ENCODE results near the gene HHEX.
"Not testable (repeated sequence)": the region's sequence is repeated elsewhere in the genome, so short reads cannot be mapped to it uniquely, and the experiment has no call there.

Gene HHEX

DNA sequence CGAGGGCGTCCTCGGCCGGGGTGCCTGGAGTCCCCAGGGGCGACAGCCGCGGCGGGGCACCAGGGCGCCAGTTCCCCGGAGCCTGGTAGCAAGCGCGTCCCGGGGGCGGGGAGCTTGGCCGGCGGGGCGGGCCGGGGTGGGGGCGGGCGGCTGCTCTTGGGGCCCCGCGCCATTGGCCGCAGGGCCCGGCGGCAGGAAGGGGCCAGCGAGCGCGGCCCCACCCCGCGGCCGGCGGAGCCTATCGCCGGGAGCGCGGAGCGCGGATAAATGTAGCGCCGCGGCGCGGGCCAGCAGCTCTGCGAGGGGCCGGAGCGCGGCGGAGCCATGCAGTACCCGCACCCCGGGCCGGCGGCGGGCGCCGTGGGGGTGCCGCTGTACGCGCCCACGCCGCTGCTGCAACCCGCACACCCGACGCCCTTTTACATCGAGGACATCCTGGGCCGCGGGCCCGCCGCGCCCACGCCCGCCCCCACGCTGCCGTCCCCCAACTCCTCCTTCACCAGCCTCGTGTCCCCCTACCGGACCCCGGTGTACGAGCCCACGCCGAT lies at the start of gene HHEX:
HHEX (plus strand) TSS at position 293 of the 548 bp plus-strand sequence; CDS start at position 325, 32 bp downstream.
- DNase-seq, result no peak

DNA sequence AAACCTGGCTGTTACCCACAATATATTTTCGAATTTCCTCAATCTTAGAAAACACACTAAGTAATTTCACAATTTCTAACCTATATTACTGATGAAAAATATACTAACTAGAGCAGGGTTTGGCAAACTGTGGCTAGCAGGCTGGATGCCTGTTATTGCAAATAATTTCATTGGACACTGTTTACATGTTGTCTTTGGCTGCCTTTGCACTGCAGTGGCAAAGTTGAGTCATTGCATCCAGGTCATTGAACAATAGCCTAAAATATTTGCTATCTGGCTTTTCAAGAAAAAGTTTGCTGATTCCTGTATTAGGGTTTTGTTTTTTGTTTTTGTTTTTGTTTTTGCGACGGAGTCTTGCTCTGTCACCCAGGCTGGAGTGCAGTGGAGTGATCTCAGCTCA lies 49.6 kb upstream of the HHEX start:
- DNase-seq, result no peak

DNA sequence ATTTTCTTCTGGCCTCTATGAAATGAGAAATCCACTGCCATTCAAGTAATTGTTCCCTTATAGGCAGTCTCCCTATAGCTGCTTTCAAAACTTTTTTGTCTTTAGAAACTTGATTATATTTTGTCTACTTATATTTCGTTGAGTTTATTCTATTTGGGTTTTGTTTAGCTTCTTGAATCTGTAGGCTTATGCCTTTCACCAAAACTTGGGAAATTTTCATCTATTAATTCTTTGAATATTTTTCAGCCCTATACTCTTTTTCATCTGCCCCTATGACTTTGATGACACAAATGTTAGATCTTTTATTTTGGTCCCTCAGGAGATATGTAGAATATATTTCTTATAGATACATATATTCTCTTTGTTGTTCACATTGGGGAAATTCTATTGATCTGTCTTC lies 48.3 kb upstream of the HHEX start:
- no peak for DNase-seq

DNA sequence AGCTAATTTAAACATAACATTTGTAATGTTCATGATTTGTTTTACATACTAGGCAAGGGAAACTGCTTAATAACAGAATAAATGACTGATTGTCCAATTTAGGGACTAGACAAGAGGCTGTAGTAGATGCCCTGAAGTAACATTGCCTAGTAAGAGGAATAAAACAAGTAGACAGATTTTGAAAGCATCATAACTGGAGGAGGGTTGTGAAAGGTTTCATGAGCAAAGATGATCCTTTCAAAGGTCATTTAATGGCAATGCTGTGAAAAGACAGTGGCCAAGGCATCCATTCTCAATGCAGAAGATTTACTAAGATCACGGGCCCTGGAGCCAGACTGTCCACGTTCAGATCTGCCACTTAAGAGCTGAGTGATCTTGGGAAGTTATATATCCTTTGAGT lies 44.8 kb upstream of the HHEX start:
- DNase-seq, result no peak

DNA sequence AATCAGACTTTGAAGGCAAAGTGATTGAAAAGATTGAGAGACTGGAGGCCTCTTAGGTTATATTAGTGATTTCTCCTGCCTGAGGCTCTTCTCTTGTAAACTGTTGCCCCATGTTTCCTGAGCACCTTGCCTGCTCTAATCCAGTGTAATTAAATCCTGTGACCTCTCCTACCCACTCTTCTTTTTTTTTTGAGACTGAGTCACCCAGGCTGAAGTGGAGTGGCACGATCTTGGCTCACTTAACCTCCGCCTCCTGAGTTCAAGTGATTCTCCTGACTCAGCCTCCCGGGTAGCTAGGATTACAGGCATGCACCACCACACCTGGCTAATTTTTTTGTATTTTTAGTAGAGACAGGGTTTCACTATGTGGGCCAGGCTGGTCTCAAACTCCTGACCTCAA lies 38.9 kb upstream of the HHEX start:
- DNase-seq, result not testable (repeated sequence)

DNA sequence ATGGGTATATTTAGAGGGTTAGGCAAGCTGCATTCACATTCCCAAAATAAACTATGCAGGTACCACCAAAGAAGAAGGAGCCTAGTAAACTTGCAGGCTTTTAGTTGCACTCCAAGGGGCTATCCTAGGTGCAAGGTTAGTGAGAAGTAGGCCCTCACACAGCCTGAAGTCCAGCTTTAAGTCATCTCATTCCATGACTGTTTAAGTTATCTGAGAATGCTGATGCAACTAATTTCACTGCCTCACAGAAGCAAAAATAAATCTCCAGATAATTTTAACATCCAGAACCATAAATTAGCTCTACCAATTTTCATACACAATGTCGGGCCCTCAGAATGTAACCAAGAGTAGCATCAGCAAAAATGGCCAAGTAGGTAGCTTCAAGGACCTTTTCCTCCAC lies 34.3 kb upstream of the HHEX start:
- no peak for DNase-seq

DNA sequence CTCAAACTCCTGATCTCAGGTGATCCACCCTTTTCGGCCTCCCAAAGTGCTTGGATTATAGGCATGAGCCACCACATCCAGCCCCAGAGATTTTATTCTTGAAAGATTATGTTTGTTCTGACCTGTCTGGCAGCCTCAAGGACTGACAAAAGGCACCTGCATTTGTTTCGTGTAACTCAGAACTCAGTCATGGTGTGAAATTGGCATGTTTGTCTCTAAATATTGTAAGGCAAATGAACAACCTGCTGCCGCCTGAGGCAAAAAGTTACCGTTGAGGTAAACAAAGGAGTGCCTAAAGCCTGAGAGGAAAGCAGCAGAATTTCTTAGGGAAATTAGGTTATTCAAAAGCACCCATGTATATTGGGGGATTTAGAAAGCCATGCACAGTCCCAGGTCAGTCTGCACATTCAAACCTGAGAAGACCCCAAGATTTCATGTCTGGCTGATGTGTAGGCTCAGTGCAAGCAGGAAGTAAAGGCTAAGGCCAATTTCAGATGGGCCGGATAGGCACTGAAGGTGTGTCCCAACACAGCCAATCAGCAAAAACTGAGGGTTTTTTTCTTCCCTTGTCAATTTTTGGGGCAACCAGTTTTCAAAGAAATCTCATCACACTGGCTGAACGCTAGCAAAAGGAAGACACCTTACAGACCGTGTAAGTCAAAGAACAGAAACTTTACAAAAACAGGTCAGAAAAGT lies 33.3 kb upstream of the HHEX start:
- DNase-seq, result no peak

DNA sequence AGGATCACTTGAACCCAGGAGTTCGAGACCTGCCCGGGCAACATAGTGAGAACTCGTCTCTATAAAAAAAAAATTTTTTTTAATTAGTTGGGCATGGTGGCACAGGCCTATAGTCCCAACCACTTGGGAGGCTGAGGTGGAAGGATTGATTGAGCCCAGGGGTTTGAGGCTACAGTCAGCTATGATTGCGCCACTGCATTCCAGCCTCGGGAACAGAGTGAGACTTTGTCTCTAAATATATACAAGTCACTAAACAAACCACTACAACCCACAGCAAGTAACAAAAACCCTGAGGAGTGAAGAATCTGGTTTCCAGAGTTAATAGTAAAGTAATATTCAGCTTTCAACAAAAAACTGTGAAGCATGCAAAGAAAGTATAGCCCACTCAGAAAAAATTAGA lies 32.7 kb upstream of the HHEX start:
- DNase-seq, result no peak

DNA sequence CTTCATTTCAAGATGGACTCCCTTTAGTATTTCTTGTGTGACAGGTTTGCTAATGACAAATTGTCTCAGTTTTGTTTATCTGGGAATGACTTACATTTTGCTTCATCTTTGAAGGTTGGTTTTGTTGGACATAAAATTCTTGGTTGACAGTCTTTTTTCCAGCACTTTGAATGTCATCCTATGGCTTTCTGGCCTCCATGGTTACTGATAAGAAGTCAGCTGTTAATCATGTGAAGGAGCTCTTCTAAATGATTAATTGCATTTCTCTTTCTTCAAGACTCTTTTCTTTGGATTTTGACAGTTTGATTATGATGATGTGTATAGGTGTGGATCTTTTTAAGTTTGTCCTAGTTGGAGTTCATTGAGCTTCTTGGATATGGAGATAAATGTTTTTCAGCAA lies 26.9 kb upstream of the HHEX start:
- no peak for DNase-seq

DNA sequence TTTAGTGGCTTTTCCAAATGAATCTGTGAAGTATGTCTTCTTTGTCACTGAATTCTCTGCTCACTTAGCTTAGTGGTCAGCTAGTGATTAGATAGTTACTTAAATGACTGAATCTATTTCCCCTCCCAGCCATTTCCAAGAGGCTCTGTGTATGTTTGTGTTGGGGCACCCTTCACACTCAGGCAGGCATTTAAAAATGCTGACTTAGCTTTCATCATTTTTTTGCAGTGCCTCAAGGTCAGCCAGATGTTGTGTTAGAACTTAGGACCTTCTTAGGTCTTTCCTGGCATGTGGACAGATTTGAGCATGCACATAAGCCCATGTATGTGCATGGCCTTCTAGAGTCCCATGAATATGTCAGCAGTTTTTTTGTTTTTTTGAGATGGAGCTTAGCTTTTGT lies 25.4 kb upstream of the HHEX start:
- no peak for DNase-seq

DNA sequence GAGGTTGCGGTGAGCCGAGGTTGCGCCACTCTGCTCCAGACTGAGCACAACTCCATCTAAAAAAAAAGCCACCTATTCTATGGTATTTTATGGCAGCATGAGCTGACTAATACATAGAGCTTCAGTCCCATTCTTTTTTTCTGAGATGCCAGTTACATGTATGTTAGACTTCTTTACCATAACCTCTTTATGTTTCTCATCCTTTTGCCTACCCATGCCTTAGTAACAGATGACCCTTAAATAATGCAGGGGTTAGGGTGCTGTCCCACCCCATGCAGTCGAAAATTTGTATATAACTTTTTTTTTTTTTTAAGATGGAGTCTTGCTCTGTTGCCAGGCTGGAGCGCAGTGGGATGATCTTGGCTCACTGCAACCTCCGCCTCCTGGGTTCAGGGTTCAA lies 22.7 kb upstream of the HHEX start:
- no peak for DNase-seq

DNA sequence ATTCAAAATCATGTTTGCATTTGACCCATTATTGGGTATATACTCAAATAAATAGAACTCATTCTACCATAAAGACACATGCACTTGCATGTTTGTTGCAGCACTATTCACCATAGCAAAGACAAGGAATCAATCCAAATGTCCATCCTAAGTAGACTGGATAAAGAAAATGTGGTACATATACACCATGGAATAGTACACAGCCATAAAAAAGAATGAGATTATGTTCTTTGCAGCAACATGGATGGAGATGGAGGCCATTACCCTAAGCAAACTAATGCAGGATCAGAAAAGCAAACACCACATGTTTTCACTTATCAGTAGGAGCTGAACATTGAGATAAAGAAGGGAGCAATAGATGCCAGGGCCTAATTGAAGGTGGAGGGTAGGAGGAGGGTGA lies 12.0 kb upstream of the HHEX start:
- no peak for DNase-seq

DNA sequence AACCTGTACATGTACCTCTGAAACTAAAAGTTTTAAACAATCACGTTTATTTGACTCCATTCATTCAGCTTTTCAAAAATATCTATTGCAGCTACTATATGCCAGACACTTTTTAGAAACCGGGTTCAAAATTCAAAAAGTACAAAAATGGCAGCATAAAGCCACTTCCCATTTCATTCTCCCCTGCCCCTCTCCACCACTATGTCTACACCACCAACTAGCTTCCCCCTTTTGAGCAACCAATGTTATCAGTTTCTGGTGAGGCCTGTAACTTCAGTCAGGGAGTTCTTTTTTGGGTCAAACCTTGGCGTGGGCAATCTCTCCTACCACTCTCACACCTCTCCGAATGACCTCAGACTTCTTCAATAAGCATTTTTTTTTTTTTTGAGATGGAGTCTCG lies 11.5 kb upstream of the HHEX start:
- DNase-seq, result no peak

DNA sequence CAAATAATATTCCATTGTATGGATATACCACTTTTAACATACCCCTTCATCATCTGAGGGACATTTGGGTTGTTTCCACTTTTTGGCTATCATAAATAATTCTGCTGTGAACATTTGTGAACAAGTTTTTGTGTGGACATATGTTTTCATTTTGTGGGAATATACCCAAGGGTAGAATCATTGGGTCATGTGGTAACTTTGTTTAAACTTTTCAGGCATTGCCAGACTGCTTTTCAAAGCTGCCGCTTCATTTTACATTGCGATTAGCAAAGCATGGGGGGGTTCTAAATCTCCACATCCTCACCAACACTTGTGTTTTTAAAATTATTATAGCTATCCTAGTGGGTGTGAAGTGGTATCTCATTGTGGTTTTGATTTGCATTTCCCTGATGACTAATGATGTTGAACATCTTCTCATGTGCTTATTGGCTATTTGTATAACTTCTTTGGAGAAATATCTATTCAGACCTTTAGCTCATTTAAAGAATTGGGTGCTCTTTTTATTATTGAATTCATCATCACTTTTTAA lies 8.4 kb upstream of the HHEX start:
- DNase-seq, result no peak

DNA sequence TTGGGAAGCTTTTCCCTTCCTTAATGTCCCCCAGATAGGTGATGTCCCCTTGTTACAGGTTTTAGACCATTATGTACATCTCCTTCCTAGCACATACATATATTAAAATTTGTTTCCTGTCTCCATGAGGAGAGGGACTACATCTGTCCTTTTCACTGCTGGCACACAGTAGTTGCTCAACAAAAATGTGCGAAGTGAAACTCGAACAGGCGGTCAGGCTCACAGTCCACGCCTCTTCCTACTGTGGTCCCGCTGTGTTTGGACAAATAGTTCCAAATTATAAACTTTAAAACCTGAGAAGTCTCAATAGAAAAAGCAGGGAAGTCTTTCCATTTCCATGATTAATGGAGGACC lies 1.2 kb upstream of the HHEX start:
- DNase-seq, result no peak

DNA sequence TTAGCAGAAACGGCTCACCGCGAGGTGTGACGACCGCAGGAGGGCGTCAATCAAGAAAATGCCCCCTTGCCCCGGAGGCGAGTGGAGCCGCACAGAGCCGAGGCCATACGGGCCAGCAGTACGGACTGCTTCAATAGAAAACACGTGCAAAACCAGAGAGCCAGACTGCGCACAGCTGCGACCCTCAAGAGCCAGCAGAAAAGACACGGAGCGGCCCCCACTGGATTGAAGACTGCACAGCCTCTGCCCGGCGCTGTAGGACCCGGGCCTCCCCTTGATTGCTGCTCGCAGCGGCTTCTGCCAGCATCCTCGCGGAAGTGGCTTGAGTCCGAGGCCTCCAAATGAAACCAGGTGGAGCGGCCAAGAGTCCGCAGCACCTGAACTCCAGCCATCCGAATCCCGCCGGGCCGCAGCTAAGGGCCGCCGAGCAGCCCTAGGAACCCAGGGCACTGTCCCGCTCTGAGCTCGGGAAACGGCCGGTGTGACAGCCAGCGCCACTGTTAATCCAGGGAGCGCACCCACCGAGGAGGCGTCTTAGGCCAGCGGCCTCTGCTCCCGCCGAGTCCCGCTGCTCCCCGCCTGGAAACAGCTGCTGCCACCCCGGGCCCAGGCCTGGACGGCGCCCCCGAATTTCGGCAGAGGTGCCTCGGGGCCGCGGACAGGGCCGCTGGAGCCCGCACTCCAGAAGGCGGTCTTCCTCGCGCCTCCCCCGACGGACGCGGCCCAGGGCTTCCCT lies 660 bp upstream of the HHEX start:
- DNase-seq, result no peak

DNA sequence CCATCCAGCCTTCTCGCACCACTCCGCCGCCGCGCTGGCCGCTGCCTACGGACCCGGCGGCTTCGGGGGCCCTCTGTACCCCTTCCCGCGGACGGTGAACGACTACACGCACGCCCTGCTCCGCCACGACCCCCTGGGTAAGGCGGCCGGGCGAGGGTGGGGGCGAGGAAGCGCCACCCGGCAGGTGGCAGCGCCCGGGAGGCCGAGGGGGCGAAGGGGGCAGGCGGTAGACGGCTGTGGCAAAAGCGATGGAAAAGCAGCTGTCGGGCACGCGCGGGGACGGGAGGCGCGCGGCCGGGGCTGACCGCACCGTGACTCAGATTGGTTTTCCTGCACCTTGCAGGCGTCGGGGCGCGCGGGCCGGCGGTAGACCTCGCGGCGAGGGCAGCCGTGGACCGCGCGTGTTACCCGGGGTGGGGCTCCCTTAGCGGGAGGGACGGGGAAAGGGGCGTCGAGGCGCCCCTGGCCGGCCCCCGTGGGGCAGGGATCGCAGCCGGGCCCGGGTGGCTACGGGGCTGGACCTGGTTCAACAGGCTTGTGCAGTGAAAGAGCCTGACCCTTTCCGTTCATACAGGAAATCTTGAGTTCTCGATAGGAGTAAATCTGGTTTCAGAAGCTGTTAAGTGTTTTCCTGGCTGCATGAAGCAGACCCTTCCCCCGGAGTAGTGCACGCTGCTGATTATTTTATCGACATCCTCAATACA lies 608 bp downstream of the HHEX start:
- DNase-seq, result peak; percentile 41

DNA sequence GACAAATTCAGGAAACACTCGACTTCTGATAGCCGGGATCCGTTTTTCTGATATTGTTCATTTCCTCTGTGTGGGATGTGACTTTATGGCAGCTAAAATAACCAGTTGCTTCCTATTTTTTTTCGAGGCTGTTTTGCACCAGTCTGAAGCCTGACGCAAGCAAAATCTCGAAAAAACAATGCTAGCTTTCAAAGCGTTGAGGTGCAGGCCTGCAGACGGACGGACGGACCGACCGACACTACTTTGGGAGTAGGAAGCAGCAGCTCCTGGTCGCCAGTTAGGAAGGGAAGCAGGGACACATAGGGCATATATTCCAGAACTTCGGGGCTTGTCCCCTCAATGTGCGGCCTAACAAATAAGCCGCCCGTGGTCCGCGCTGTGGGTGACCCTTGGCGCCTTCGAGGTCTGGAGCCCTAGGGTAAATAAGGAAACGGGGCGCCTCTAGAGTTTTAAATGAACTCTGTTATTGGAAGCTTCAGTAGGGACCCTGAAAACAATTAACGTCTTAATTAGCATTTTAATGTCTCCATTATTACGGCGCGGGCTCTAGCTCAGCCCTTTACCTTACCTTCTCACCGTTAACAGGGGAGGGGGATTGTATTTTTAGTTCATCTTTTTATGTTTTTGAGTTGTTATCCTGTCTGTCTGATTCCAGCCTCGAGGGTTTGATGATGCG lies 1.3 kb downstream of the HHEX start:
- no peak for DNase-seq

DNA sequence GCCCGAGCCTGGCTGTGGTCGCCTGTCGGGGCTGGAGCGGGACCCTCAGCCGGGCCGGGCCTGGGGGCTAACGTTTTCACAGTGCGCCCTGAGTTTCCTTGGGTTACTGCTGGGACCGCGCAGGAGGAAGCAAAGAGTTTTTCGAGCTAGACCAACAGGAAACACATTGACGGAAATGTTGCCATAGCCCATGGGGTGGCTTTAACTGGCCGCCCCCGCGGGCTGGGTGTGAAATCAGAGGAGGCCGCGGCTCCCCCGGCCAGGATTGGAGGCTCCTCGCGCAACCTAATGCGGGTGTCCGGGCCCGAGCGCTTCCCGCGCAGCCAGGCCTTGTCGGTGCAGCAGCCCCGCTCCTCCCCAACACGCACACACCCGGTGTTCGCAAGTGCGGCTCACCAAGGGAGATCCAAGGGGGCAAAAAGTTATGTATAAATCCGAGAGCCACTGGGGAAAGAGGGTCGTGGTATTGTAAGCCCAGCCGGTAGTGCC lies 1.9 kb downstream of the HHEX start:
- DNase-seq, result no peak

DNA sequence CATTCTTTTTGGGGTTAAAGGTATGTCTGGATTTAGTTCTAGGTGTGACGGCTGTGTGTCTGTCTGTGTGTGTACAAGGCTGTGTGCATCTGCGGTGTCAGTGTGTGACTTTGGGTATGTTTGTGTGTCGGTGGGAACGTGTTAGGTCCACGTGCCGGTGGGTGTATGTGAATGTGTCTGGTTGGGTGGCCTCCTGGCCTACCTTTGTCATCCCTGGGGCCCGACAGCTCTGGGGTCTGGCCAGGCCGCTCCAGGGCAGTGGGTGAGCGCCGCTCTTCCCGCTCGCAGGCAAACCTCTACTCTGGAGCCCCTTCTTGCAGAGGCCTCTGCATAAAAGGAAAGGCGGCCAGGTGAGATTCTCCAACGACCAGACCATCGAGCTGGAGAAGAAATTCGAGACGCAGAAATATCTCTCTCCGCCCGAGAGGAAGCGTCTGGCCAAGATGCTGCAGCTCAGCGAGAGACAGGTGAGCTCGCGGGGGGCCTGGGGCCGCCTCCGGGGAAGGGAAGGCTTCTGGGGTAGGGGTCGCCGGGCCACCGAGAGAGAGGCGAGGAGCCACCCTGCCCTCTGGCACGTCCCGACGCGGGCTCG lies 2.4 kb downstream of the HHEX start:
- no peak for DNase-seq

DNA sequence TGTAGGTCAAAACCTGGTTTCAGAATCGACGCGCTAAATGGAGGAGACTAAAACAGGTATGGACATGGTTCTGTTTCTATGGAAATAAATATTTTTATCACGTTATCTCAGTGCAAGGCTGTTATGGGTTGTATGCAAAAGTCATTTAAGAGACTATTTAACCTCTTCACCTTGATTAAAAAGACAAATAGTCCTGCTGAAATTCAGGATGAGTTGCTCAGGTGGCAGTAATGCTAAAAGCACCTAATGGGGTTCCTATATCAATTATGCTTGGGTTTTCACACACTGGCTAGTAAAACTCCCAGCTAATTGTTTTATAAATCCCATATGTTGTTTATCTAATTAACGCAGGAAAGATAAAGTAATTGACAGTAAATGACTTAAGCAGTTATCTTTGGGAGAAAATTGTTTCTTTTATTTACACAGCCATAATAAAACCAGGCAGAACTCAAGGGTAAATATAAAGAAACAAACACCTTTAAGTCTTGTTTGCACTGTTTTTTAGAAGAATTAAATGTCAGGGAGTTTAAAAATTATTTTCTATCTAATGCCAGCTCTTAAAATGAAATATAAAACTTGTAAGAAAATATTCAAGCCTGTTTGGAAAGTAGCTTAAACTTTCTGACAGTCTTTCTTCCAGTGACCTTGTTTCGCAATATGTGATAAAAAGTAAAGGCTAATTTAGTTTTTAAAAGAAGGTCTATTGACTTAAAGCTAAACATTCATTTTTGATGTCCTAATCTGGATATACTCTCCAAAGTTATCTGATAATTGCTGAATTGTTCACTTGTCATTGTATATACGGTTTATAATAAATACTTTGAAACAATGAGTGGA lies 3.2 kb downstream of the HHEX start:
- no peak for DNase-seq

DNA sequence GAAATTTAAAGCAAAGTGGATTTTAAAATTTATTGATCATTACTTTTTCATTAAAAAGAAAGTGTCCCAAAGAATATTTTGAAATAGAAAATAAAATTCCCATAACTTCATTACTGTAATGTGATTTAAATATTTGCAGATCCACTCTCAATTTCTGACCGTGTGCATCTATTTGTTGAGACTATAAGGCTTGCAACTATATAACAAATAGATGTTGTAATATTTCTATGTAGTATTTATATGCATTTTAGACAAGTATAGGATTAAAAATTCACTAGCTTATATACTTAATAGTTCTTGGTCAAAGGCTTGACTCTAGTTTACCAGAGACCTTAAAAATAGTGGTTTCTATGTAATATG lies 3.8 kb downstream of the HHEX start:
- no peak for DNase-seq
